ENCODE results near the gene DMP1. TPM values are rescaled to one million over a fixed set of nuclear protein-coding genes. Genes with fewer than 3 reads are reported as not detected.

Gene DMP1, protein sequence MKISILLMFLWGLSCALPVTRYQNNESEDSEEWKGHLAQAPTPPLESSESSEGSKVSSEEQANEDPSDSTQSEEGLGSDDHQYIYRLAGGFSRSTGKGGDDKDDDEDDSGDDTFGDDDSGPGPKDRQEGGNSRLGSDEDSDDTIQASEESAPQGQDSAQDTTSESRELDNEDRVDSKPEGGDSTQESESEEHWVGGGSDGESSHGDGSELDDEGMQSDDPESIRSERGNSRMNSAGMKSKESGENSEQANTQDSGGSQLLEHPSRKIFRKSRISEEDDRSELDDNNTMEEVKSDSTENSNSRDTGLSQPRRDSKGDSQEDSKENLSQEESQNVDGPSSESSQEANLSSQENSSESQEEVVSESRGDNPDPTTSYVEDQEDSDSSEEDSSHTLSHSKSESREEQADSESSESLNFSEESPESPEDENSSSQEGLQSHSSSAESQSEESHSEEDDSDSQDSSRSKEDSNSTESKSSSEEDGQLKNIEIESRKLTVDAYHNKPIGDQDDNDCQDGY
- total RNA-seq: not detected in 2 replicates

DNA sequence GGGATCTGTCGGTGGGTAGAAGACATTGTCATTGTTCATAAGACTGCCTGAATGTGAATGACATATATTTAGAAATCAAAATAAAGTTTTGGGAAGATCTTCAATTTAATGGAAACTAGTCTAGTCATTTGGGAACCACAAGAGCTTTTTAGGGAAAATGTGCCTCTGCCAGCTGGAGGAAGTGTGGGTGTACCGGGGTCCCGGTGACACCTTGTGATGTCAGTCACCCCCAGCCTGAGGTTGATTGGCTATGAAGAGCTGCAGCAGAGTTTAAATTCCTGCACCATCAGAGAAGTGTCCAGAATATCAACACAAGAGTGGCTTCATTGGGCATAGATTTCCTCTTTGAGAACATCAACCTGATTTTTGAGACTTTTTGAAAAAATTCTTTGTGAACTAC, at the start of gene DMP1:
DMP1 (plus strand) TSS at position 301 of the 400 bp plus-strand sequence. CDS start 6,213 bp downstream, outside the sequence.

DNA sequence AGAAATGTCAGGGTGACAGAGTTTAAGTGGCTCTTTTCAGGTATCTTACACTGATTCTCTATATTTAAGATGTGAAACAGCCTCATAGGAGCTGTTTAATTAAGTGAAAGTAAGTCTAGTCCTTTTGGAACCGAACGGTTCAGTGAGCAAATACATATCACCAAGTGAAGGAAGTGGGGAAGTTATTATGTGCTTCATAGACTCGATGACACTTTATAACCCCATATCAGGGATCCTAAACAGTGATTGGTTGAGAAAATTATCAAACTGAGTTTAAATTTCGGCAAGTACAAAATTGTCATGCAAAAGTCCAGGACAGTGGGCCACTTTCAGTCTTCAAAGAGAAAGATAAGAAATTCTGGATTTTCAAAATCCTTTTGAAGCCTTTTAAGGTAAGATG, 41.9 kb upstream of the DMP1 start, which contains the start of gene DSPP:
DSPP (plus strand) TSS at position 301 of the 400 bp plus-strand sequence. CDS start 2,380 bp downstream, outside the sequence.

Other genes with a start within 250 kb of the DMP1 start
- gene NUDT9, start 227.7 kb upstream of the DMP1 start, total RNA-seq: 18.3 and 21.2 TPM in 2 replicates
- 0.22 and 2.1 TPM in 2 replicates for gene SPARCL1, start 120.9 kb upstream of the DMP1 start, total RNA-seq
- not detected in 2 replicates for gene DSPP, start 41.8 kb upstream of the DMP1 start, total RNA-seq
- gene IBSP, start 149.3 kb downstream of the DMP1 start, total RNA-seq: not detected in 2 replicates
- not detected in 2 replicates for gene MEPE, start 182.7 kb downstream of the DMP1 start, total RNA-seq